Stimulated activated CD8-positive, alpha-beta memory T cell treated with anti-CD3 and anti-CD28 coated beads, Interleukin-4, amount 100 ng/mL, for 24 hours (primary cell): ENCODE results near the gene LRRTM1.

Source experiments
- DNase-seq: peaks from one replicate; pipeline ENCODE4 v3.0.0-alpha.2; 2020; ENCODE audit warnings: low read depth

The LRRTM1 gene

GRCh38 chr2:80302314-80303005 lies 2.1 kb downstream of the LRRTM1 start:
- no peak for DNase-seq

DNA sequence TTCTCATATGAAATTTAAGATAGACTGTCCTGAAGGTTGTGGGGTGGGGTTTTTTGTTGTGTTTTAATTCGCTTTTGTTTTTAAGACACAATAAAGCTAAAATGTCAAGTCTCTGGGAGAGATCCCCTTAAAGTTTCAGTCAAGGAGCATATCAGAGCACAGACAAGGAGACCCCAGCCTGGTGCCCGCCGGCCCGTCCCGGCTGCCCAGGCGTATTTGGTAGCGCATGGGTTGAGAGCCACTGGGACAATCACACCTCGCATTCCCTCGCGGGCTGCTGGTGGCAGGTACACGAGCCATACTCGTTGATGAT lies 2.6 kb downstream of the LRRTM1 start:
- no peak for DNase-seq

DNA sequence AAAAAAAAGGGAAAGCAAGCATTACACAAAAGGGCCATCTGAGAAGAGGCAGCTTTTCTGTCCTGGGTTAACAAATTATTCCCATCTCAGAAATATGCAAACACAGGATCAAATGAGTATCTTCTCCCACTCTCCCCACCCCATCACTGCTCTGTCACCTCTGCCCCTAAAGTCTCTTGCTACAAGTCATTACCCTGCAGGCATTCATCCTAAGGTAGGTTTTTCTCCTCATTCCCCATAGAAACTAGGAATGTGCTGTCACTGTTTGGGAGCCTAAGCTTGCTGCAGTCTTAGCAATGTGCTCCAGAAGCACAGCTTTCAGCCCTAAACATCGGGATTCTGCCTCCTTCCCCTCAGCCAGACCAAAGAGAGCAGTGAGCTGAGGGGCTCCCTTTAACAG lies 3.6 kb downstream of the LRRTM1 start:
- DNase-seq = no peak

DNA sequence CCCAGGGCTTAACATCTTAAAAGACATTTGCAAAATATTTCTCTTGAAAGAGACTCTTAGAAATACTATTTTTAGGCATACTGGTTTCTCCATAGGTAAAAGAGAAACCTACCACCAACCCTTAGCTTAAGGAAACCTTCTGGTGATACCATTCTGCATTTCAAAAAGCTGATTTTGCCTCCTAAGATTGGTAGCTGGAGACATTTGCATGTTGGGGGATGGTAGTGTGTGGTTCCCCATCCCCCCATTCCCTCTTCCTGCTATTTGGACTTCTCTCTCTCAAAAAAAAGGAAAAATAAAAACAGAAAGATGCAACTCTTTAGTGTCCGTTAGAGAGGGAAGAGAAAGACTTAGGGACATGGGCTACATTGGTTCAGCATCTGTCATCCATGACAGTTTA lies 4.2 kb downstream of the LRRTM1 start:
- no peak for DNase-seq

DNA sequence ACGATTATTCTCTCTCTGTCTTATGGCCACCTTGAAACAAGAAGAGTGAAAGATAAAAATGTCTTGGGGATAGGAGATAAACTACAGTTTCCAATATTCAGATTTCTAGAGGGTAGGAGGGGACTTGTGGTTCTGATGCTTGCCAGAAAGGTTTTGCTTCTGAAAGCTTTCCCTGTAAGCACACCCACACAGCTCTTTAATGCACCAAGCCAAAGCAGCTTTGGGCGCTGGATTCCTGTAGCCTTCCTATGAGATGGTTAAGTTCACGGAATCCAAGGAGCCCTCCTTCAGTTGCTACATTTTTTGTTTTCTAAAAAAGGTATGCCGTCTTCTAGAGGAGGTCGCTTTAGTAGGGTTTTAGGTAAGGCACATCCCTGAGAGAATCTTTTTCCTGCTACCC lies 4.9 kb downstream of the LRRTM1 start:
- DNase-seq = no peak

DNA sequence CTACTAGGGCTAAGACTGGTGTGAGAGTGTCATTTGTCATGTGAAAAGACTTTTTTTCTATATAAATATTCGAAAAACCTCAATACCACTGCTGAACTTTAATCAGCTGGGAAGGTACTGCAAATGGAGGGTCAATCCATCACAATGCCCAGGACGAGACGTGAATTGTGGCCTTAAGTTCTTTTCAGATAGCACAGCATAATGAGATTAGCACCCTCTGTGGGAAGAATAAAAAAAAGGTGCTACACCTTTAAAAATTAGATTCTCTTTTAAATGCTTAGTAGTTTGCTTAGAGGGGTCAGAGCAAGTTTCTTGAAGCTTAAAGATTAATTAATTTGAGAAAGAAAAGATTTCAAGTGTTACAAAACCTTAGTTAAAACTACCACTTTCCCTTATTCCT lies 5.6 kb downstream of the LRRTM1 start:
- DNase-seq = no peak

DNA sequence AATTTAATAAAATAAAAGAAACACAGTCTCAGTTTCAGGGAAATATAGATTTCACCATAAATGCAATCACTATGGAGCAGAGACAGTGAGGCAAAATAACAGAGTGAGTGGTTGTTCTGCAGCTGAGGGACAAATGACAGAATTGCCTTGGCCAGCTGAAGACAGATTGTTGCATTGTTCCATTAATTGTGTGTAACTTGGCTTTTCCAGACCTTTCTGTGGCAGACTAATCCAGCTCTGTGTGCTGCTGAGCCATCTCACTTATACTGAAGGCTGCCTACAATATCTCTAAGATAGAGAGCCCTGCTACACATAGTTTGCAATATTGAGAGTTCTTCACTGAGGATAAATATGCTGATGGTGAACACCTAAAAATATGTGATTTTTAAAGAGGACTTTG lies 11.5 kb downstream of the LRRTM1 start:
- no peak for DNase-seq

DNA sequence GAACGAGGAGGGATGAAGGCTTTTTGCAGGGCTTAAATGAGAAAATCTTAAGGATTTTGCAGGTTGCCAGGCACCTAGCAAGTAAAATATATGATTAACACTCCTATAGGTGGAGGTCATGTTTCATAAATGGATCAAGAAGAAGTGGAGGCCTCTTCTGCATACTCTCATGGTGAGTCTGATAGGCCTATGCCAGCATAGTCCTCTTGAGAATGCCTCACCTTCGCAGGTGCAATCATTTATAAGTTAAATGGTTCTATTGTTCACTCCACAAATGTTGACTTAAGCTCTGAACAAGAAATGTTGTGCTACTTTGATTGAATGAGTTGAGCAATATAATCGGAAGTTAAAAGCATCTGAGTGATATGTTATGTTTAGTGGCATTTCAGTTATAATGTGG lies 12.1 kb downstream of the LRRTM1 start:
- DNase-seq = no peak

GRCh38 chr2:80291656-80292055 lies 12.9 kb downstream of the LRRTM1 start:
- DNase-seq = no peak

DNA sequence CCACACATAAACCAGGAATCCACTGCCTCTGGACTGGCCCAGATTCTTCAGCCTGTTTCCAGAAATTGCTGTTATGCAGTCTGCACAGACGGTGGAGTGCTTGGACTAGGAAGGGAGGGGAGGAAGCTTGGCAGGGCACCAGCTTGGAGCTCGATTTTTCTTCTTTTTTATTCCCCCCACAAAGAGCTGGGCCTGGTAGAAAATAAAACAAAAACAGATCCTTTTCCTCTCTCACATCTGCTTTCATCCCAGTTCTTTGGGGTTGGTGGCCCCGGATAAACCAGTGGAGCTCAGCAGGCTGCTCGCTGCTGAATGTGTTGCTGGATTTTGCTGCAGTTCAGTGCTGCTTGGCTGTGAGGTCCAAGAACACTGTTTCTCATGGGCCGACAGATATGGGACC lies 16.0 kb downstream of the LRRTM1 start:
- no peak for DNase-seq

DNA sequence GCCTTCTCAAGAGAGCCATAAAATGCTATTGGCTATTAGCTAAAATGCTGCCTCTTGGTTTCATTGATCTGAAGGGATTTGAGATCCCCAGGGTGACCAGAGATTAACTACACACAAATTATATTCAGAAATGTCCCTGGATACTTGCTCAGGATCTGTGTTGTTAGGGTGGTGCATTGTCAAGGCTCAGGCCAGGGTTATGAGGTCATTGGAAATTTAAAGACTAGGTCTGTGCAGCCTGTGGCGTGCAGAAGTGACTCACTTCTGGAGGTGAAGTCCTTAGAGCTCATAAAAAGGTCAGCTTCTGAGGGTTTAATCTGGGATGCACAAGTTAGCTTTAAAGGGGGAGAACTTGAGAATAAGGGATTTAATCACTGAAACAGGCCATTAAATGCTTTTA lies 23.5 kb downstream of the LRRTM1 start:
- no peak for DNase-seq

DNA sequence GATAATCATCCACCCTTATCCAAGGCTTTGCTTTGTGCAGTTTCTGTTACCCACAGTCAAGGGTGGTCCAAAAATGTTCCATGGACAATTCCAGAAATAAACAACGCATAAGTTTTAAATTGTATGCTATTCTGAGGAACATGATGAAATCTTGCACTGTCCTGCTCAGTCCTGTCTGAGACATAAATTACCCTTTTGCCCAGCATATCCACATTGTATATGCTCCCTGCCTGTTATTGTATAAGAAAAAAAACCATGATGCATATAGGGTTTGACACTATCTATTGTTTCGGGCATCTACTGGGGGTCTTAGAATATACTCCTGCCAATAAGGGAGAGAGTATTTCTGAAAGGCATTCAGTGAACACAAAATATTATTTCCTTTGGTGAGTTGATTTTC lies 24.0 kb downstream of the LRRTM1 start:
- no peak for DNase-seq

DNA sequence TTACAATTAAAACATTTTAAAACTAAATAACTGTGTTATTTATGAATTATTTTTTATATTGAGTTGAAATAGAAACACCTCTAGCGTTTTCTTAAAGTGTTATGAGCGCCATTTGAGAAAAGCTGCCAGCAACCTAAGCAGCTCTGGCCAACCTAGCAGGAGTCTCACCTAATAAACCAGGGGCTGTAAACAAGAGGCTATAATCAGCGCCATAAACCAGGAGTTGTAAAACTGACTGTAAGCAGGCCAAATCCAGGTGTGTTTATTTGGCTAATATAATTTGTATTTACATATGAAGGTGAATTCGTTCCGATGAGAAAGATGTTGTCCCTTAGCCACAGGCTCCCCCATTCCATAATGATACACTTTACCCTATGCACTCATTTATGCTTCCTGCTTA lies 34.7 kb downstream of the LRRTM1 start:
- no peak for DNase-seq

- no peak for DNase-seq
Observed at GRCh38 chr2:80266231-80266630, 38.3 kb downstream of the LRRTM1 start.

GRCh38 chr2:80259292-80259691 lies 45.3 kb downstream of the LRRTM1 start:
- DNase-seq = no peak

DNA sequence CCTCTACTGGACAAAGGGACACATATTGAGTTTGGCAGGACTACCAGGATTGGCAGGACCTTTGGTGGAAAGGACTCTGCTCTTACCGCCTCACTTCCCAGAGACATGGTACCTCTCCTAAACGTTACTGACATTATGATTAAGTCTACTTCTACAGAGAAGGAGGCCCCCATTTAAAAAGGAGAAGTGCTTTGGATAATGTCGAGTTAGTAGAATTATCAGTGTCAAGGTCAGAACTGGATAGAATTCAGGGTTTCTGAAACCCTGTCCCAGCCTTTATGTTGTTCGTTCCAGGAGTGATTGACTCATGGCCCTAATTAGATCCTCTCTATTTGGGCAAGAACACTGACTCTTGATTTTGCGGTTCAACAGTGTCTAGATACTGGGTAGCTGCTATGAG lies 45.8 kb downstream of the LRRTM1 start:
- no peak for DNase-seq

DNA sequence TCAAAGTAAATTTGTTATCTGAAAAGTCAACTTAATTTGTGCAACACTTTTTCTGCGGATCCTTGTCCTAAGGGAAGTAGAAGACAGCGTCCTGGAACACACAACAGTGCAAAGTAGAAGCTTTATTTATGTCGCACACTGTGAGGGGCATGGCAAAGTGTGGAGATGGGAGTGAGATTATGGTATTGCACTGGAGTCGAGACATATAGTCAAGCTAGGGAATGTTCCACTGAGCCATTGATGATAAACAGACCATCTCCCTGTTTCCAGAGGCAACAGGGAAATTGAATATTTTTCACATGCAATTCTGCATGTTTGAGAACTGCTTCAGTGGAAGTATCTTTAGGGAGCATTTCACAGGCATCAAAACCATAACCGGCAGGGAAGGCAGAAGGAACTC lies 46.2 kb downstream of the LRRTM1 start:
- DNase-seq = no peak

GRCh38 chr2:80257450-80257849 lies 47.1 kb downstream of the LRRTM1 start:
- DNase-seq = no peak

DNA sequence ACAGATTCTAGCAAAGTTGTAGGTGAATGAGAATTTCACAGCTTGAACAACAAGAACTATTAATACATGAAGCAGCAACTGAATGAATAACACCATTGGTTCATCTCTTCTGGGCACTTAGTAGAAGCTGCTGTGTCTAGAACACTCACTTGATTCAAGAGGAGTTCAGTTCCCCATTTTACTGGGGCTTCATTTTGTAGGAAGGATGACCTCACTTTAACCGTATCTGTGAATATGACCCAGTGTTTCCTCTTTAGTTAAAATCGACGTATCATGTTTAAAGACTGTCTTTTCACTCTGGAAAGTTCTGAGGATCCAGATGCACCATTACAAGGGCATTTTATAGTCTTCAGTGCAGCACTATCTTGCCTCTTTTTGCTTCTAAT lies 47.8 kb downstream of the LRRTM1 start:
- no peak for DNase-seq

DNA sequence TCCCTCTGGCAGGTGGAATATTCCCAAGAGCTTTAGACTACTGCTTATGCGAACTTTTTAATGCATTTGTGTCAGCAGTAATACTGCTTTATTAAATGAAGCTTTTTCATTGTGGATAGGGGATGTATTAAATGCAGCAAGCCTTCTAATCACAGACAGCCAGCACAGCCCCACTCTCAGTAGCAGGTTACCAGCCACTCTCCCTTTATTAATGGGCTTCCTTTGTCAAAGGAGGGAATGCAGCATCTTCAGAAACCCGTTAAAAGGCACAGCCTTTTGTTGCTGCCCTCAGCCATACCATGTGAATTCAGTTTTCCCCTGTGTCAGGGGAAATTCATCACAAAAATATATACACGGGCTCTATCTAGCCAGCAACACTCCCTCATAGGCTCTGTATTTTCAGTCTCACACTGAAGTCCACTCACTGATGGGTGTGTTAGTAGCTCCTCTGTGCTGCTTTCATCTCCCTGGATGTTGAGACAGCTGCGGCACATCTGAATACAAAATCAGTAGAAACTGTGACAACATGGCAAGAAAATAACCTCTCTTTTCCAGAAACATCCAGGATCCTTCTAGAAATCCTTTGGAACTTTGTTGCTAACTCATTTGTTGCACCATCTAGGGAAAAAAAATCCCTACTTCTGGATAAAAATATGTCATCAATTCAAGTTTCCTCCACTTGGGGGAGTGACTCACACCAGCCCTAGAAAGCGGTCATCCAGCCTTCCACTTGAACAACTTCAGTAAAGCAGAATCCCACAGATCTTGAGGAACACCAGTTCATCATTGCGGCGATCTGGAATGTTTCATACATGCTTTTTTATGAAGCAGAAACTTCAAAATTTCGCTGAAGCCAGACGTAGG lies 48.4 kb downstream of the LRRTM1 start:
- no peak for DNase-seq

DNA sequence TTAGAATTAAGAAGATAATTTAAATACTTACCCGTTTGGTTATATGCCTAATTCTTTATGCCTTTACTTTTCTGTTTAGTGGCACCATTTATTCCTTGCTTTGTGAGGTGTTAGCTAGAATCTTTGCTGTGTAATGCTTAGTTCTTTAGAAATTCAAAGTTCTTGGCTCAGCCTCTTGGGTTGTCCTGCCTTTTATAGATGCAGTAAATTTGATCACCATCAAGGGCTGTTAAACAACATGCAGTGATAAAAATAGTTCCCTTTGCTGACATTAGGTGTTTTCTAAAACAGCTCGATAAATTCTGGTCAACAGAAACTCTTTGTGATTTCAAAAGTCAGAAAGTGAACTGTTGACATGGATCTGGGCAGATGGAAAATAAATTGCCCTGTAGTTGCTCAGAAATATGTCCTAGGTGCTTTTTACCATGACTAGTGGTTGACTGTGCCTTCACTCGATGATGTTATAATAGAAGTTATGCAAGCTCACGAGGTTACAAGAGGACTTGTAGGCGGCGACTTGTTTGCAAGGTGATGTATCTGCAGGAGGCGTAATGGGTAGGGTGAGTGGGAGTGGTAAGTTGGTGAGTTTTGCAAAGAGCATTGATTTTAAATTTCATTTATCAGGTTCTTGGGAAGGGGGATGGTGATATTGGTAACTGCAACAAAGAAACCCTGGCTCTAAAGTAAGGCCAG lies 52.1 kb downstream of the LRRTM1 start:
- DNase-seq = no peak
